Measurements from ENCODE around the gene PLA2G6.

The PLA2G6 gene

GRCh38 chr22:38172832-38173640 lies 8.6 kb downstream of the PLA2G6 start:
- no peak for TF ChIP-seq CTCF (IDR thresholded peaks at IDR 0.05; ENCODE audit: extremely low read depth, insufficient read depth, missing control alignments)
- in situ Hi-C loops (cut with MboI; ENCODE audit: low pct_unique_long_range_greater_than_20kb, low sequenced_read_pairs, unreplicated experiment): no loop called here
- DNase-seq (ENCODE audit: low spot score): no peak

GRCh38 chr22:38171927-38172831 lies 9.5 kb downstream of the PLA2G6 start:
- in situ Hi-C loops (cut with MboI; ENCODE audit: low pct_unique_long_range_greater_than_20kb, low sequenced_read_pairs, unreplicated experiment): no loop called here
- TF ChIP-seq CTCF (IDR thresholded peaks at IDR 0.05; ENCODE audit: extremely low read depth, insufficient read depth, missing control alignments): no peak
- DNase-seq (ENCODE audit: low spot score): no peak

- in situ Hi-C loops (cut with MboI; ENCODE audit: low pct_unique_long_range_greater_than_20kb, low sequenced_read_pairs, unreplicated experiment): no loop called here
- DNase-seq (ENCODE audit: low spot score): no peak
- no peak for TF ChIP-seq CTCF (IDR thresholded peaks at IDR 0.05; ENCODE audit: extremely low read depth, insufficient read depth, missing control alignments)
Measured at GRCh38 chr22:38170469-38170868, 11.2 kb downstream of the PLA2G6 start.

GRCh38 chr22:38169116-38169515 lies 12.5 kb downstream of the PLA2G6 start:
- TF ChIP-seq CTCF (IDR thresholded peaks at IDR 0.05; ENCODE audit: extremely low read depth, insufficient read depth, missing control alignments): no peak
- in situ Hi-C loops (cut with MboI; ENCODE audit: low pct_unique_long_range_greater_than_20kb, low sequenced_read_pairs, unreplicated experiment): no loop called here
- no peak for DNase-seq (ENCODE audit: low spot score)

- DNase-seq (ENCODE audit: low spot score): no peak
- TF ChIP-seq CTCF (IDR thresholded peaks at IDR 0.05; ENCODE audit: extremely low read depth, insufficient read depth, missing control alignments): no peak
- in situ Hi-C loops (cut with MboI; ENCODE audit: low pct_unique_long_range_greater_than_20kb, low sequenced_read_pairs, unreplicated experiment): no loop called here
Measured at GRCh38 chr22:38167988-38168407, 13.6 kb downstream of the PLA2G6 start.

- no peak for TF ChIP-seq CTCF (IDR thresholded peaks at IDR 0.05; ENCODE audit: extremely low read depth, insufficient read depth, missing control alignments)
- in situ Hi-C loops (cut with MboI; ENCODE audit: low pct_unique_long_range_greater_than_20kb, low sequenced_read_pairs, unreplicated experiment): no loop called here
- DNase-seq (ENCODE audit: low spot score): no peak
Measured at GRCh38 chr22:38165922-38166593, 15.6 kb downstream of the PLA2G6 start.
